Activated CD4-positive, alpha-beta T cell treated with anti-CD3 and anti-CD28 coated beads, Interleukin-10, Interleukin-2, amounts not matched to agents 100 ng/mL and 50 ng/mL, durations not matched to agents 16 hours and 8 hours (primary cell): ENCODE results near the gene PGBD5.

ENCODE experiments used
- DNase-seq: peaks from one replicate; pipeline ENCODE4 v3.0.0-alpha.2; 2020

Gene PGBD5

GRCh38 chr1:230299191-230300006 lies 126.7 kb downstream of the PGBD5 start:
- DNase-seq = no peak

- DNase-seq = no peak
Measured at GRCh38 chr1:230295367-230295766, 130.8 kb downstream of the PGBD5 start.

- DNase-seq = no peak
Measured at GRCh38 chr1:230293390-230293700, 132.8 kb downstream of the PGBD5 start.

- DNase-seq = no peak
Measured at GRCh38 chr1:230292689-230293389, 133.3 kb downstream of the PGBD5 start.

- DNase-seq = no peak
Measured at GRCh38 chr1:230291731-230292620, 134.2 kb downstream of the PGBD5 start.

- no peak for DNase-seq
Measured at GRCh38 chr1:230289350-230289644, 136.8 kb downstream of the PGBD5 start.

- no peak for DNase-seq
Measured at GRCh38 chr1:230288641-230289349, 137.3 kb downstream of the PGBD5 start.

GRCh38 chr1:230287674-230288315 lies 138.3 kb downstream of the PGBD5 start:
- no peak for DNase-seq

GRCh38 chr1:230286890-230287269 lies 139.3 kb downstream of the PGBD5 start:
- no peak for DNase-seq

- no peak for DNase-seq
Measured at GRCh38 chr1:230286166-230286889, 139.8 kb downstream of the PGBD5 start.

GRCh38 chr1:230285351-230285750 lies 140.8 kb downstream of the PGBD5 start:
- no peak for DNase-seq

- no peak for DNase-seq
Measured at GRCh38 chr1:230284891-230285290, 141.2 kb downstream of the PGBD5 start.

- DNase-seq = no peak
Measured at GRCh38 chr1:230283678-230284077, 142.5 kb downstream of the PGBD5 start.

- DNase-seq = no peak
Measured at GRCh38 chr1:230282157-230282556, 144.0 kb downstream of the PGBD5 start.

GRCh38 chr1:230281556-230281955 lies 144.6 kb downstream of the PGBD5 start:
- DNase-seq = no peak

GRCh38 chr1:230280906-230281413 lies 145.2 kb downstream of the PGBD5 start:
- no peak for DNase-seq

- no peak for DNase-seq
Measured at GRCh38 chr1:230280054-230280795, 145.9 kb downstream of the PGBD5 start.

- DNase-seq = no peak
Measured at GRCh38 chr1:230279583-230279945, 146.6 kb downstream of the PGBD5 start.

GRCh38 chr1:230278871-230279582 lies 147.1 kb downstream of the PGBD5 start:
- DNase-seq = no peak

GRCh38 chr1:230278376-230278775 lies 147.8 kb downstream of the PGBD5 start:
- DNase-seq = no peak
